Stimulated activated CD8-positive, alpha-beta memory T cell treated with anti-CD3 and anti-CD28 coated beads, Interleukin-2, amount 100 ng/mL, for 1 hour (primary cell): ENCODE data around the gene XK.

ENCODE experiments used
- DNase-seq, 2 donors: peaks; one replicate each; pipeline ENCODE4 v3.0.0-alpha.2; 2020; ENCODE audit warnings: low read depth in 2 of 2

XK gene

GRCh38 chrX:37679230-37679629, 6.4 kb upstream of the XK start:
- no peak for DNase-seq

- no peak for DNase-seq
Observed at GRCh38 chrX:37679888-37680287, 5.7 kb upstream of the XK start.

GRCh38 chrX:37684426-37684825, 1.2 kb upstream of the XK start:
- DNase-seq, result no peak

GRCh38 chrX:37684973-37685372, 618 bp upstream of the XK start:
- DNase-seq, result no peak

GRCh38 chrX:37686369-37686995, 891 bp downstream of the XK start:
- DNase-seq, result no peak

- no peak for DNase-seq
Observed at GRCh38 chrX:37686996-37687395, 1.4 kb downstream of the XK start.

GRCh38 chrX:37690119-37690518, 4.5 kb downstream of the XK start:
- DNase-seq, result no peak

- no peak for DNase-seq
Observed at GRCh38 chrX:37692918-37693317, 7.3 kb downstream of the XK start.

- DNase-seq, result no peak
Observed at GRCh38 chrX:37697169-37697760, 11.7 kb downstream of the XK start.

- DNase-seq, result no peak
Observed at GRCh38 chrX:37701588-37701987, 16.0 kb downstream of the XK start.

- DNase-seq, result no peak
Observed at GRCh38 chrX:37711991-37712390, 26.4 kb downstream of the XK start.

- no peak for DNase-seq
Observed at GRCh38 chrX:37712458-37712857, 26.9 kb downstream of the XK start.

GRCh38 chrX:37714479-37714878, 28.9 kb downstream of the XK start:
- no peak for DNase-seq

- no peak for DNase-seq
Observed at GRCh38 chrX:37716602-37717001, 31.0 kb downstream of the XK start.

GRCh38 chrX:37717708-37718107, 32.1 kb downstream of the XK start:
- no peak for DNase-seq

GRCh38 chrX:37722595-37722994, 37.0 kb downstream of the XK start:
- DNase-seq, result no peak

- no peak for DNase-seq
Observed at GRCh38 chrX:37726346-37726745, 40.8 kb downstream of the XK start.

- DNase-seq, result peak; percentile 52 to 54
Observed at GRCh38 chrX:37745354-37745753, 59.8 kb downstream of the XK start.

GRCh38 chrX:37745835-37746217, 60.2 kb downstream of the XK start:
- no peak for DNase-seq

GRCh38 chrX:37746218-37746941, 60.8 kb downstream of the XK start:
- no peak for DNase-seq

- no peak for DNase-seq
Observed at GRCh38 chrX:37746951-37747350, 61.4 kb downstream of the XK start.

GRCh38 chrX:37752281-37752680, 66.7 kb downstream of the XK start:
- DNase-seq, result no peak

- DNase-seq, result no peak
Observed at GRCh38 chrX:37752936-37753335, 67.3 kb downstream of the XK start.
